ENCODE measurements around the gene LRMDA. TPM values are rescaled to one million over a fixed set of nuclear protein-coding genes. Genes with fewer than 3 reads are reported as not detected.
"Not testable (repeated sequence)": the region's sequence is repeated elsewhere in the genome, so short reads cannot be mapped to it uniquely, and the experiment has no call there.

The LRMDA gene
- total RNA-seq, 1 donor from 2014 or later, result 17.1 TPM

DNA sequence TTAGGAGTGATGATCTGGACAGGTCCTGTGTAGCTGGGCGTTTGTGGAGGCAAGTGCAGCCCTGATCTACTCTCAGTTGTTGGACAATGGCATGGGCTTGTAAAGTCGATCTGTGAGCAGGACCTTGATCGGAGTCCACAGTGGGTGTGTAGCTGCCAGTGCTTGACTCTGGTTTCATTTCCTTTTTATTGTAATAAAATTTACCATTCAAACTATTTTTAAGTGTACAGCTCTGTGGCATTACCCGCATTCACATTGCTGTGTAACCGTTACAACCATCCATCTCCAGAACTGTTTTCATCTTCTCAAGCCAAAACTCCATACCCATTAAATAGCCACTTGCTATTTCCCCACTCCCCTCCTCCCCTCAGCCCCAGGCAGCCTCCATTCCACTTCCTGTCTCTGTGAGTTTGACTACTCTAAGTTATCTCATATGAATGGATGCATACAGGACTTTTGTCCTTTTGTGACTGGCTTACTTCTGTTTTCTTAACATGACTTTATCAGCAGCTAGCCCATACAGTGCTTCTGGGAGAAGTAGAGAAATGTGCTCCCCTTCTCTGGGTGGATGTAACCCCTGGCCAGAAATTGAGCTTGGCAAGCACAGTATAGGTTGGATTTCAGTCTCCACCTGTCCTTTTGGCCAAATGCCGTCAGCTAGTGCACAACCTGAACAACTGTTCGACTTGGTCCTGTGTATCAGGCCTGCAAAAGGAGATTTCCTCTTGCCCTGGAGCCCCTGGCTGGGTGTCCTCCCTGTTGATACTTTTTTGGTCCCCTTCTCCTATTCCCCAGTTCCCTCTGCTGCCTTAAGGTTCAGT, 180.0 kb downstream of the LRMDA start:
- DNase-seq (ENCODE audit: low spot score), result no peak

DNA sequence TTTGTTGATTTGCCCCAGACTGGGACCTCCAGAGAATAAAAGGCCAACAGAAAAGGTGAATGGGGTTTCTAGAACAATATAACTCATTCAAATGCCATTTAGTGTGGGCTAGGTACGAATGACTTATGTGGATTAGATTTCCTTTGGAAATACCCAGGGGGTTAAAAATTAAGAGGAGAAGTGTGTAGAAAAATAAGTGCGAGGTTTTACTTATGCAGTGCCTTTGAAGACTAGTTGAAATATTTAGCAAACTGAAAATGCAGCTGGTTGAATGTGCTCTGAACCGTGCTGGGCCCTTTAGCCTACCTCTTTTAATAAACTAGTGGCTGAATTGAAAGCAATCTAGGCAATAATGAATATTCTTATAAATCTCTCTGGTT, 180.6 kb downstream of the LRMDA start:
- DNase-seq (ENCODE audit: low spot score), result no peak

DNA sequence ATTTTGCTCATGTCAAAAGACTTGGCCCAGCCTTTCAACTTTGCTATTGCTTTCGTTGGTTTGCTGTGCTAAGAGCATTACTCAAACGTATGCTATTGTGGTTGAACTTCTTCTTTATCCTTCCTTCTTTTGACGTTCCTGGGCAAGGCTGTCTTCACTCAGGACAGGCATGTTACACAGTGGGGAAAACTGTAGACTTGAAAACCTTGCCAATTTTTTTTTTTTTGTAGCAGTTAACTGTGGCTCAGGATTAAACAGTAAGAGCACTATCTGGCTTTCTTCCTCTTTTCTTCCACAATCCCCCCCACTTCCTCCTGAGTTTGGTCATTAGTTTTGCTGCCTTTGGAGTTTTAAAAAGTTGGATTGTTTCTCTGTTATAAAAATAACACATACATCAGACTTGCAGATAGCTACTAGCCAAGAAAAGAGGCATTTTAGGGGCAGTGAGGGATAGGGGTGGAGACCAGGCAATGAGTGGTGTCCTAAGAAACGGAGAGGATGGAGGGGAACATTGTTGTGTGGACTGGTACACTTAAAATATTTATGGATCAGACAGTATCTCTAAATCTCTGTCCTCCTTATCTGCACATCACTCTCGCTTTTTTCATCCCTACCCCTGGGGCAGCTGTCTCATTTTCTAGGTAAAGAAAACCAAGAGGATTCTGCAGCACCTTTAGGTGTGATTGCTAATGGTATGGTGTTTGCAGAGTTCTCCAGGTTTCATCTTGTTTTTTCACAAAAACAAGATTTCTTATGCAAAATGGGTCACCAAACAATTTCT, 181.7 kb downstream of the LRMDA start:
- DNase-seq (ENCODE audit: low spot score), result peak; percentile 27

DNA sequence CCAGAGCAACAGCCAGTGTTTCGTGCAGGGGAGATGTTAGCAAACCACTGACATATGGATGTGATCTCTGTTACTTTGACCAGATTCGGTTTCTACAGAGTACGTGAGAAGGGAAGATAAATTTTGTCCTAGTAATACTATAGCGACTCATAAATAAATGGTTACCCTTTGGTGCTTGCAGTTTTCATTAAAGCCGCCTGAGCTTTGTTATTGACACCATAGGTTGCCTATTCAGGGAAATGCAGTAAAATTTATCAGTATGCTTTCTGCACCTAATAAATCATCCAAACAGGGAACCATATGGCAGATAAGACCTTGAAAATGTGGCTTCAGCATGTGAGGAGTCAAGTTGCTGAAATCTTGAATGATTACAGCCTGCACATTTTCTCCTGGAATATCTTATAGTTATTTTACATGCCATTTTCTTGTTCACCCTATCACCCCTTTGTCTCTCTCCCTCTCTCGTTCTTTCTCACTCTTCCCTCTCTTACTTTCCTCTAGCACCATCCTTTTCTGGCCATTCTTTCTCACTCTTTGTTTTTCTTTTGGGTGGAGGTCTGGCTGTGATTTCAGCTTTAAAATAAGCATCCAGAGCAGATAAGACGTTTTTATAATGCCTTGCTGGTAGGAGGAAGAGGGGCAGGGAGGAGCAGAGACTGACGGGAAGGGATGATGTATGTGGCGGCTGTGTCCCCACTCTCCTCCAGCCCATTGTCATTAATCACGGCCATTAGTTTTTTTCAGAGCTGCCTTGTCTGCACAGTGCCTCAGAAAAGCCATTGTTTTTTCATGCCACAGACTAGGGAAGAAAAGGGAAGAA, 182.5 kb downstream of the LRMDA start:
- DNase-seq (ENCODE audit: low spot score), result no peak

DNA sequence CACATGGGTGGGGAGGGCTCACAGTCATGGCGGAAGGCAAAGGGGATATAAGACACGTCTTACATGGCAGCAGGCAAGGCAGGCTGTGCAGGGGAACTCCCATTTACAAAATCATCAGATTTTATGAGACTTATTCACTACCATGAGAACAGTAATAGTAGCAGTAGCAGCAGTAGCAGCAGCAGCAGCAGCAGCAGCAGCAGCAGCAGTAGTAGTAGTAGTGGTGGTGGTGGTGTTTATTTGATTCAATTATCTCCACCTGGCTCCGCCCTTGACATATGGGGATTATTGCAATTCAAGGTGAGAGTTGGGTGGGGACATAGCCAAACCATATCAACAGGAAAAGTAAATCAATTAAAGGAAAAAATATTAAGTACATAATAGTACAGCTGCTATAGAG, 184.7 kb downstream of the LRMDA start:
- DNase-seq (ENCODE audit: low spot score), result no peak

DNA sequence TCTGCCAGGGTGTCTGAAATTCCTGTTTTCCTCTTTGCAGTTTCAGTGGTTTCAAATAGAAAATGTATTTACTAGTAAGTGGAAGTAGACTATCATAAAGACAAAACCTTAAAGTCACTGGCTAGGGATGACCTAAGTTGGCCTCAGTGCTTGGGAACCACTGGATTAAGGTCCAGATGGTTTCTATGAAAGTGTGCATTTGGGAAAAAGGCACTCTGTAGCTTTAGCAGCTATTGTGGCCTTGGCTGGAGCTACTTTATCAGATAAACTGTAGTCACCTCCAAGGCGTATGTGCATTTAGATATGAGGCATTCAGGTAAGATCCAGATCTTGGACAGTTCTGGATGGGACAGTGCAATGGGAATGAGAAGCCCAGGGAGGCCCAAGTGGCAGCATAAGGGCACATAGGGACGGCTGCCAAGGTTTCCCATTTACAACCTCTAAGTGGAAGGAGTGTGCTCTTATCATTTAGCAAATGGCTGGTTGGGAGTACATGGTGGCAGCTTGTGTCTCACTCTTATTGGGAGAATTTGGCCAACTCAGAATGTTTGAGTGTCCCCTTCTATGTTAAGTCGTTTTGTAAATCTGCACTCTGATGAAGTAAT, 185.6 kb downstream of the LRMDA start:
- no peak for DNase-seq (ENCODE audit: low spot score)

DNA sequence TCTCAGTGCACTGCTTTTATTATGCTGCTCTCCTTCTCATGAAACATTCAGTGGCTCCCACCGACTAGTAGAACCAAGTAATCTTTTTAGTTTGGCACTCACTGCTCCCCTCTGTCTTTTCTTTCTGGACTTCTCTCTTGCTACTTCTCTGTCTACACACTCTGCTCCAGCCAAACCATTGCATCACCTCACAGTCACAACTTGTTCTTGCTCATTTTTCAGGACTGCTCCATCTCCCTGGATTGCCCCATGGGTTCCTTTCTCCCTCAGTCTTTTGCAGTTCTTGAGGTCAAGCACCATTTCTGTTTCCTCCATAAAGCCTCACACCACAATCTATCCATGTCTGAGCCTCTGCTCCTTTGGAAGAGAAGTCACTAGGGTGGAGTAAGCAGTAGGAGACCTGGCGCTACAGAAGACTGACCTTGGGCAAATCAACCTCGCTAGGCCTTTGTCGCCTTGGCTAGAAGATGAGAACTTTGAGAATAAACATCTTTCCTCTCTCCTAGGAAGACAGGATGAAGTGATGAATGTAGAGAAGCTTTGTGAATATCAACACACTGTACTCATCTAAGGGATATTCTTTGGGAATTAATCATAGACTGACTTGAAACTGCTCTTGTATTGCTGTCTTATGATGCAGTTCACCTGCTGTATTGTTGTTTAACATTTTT, 186.2 kb downstream of the LRMDA start:
- DNase-seq (ENCODE audit: low spot score), result no peak

DNA sequence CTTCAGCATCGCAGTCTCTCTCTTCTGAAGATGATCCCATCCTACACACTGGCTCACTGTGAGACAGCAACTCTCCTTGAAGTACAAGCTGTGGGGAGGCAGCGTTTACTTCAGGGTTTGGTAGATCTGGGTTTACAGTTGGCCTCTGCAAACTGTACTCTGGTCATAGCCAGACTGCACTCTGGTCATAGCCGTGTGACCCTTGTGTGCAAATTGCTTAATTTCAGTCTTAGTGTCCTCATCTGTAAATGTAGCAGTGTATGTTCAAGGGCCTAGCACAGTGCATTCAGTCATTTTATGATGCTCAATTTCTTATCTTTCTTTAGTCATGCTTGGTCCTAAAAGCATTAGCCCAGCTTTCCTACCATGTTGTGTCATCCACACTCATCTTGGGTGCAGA, 188.2 kb downstream of the LRMDA start:
- no peak for DNase-seq (ENCODE audit: low spot score)

DNA sequence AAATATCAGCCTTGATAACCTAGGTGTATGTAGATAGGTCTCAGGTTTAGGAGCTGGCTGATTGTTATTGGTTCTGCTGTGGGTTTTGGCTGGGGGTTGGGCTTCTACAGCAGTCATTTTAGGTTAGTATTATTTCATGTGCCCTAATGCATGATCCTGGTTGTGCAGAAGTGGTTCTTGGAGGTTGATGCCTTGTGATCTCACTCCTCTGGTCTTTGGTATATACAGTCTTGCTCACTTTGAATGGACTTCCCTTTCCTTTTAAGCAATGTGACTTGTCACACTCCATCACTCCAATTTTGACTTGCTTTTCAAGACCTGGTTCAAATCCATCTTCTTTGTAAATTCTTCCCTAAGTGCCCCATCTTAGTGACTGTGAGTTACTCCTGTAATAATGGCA, 188.9 kb downstream of the LRMDA start:
- no peak for DNase-seq (ENCODE audit: low spot score)

DNA sequence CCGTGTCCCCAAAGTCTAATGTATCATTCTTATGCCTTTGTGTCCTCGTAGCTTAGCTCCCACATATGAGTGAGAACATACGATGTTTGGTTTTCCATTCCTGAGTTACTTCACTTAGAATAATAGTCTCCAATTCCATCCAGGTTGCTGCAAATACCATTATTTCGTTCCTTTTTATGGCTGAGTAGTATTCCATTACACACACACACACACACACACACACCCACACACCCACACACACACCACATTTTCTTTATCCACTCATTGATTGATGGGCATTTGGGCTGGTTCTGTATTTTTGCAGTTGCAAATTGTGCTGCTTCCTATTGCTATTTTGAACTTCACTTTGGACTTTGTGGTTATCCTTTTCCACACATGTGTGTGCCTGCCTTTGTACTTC, 189.6 kb downstream of the LRMDA start:
- not testable (repeated sequence) for DNase-seq (ENCODE audit: low spot score)

DNA sequence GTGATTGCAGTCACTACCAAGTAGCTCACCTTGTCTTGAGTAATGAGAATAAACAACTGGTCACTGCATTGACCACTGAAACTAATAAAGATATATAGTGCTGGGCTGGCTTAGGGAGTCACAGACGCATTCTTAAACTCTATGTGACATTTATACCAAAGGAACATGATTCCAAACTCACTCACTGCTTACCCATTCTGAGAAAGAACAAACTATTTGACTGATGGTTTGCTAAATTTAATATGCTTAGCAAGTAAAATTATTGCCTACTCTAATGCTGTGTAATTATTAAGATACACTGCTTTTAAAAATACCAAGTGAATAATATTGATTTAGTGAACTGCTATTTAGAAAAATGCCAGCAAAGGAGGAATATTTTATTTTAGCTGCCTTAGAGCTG, 191.1 kb downstream of the LRMDA start:
- DNase-seq (ENCODE audit: low spot score), result no peak

DNA sequence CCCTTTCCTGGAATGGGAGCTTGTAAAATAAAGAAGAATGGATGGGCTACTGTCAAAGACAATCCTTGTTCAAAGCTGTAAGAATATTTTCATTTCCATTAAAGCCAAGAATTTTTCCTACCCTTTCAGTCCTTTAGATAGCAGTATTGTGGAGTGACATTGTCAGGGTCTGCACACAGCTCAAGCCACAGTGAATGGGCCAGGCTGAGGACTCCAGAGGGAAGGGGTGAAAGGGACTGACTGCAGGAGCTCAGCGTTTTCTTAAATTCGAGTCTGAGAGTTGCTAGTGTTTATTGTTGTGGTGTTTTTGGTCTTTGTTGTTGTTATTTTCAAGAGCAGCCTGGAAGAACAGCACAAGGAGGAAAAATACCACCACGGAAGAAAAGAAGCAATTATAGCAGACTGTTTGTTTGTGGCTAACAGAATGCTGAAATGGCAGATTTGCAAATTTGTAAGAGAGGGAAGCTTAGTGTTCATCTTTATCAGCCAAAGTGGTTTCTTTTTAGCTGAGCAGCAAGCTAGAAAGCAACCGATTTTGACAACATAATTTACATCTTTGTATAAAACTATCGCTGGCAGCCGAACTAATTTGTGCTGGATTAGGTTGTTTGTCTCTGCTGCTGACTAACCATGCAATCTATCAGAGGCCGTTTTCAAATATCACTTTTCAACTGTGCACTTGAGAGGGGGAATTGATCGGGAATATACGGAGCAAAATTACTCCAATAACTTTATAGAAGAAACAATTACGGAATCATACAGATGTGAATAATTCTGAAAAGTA, 192.1 kb downstream of the LRMDA start:
- DNase-seq (ENCODE audit: low spot score), result no peak

DNA sequence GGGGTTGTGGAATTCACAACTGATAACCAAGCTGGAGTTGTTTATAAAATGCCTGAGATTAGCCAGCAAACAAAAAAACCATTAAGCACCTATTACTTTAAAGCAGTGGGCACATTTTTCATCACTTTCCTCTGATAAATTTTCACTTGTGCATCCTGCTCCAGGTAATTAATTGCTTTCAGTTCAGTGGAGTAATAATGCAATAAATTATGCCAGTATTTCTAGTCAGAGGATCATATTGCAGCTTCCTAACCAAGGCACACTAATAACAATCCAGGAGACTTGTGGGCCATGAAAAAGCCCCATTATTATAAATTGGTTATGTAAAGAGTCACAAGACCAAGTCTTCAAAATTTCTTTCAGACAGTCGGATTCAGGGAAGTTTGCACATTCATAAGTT, 193.2 kb downstream of the LRMDA start:
- DNase-seq (ENCODE audit: low spot score), result no peak

DNA sequence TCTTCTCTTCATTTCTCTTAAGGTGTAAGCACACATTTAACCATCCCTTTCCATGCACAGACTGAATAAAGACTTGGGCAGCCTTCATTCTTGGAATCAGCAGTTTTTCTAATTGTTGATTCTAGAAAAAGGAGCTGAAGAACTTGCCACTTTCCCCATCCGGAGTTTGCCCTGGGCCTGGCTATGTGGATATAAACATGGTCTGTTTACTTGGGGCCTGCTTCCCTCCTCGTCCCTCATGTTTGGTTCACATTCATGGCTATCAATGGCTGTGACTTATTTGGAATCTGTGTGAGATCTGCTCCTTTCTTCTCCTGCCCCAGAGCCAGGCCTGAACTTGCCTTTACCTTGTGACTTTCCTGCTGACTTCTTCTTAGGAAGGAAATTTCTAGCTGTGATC, 199.3 kb downstream of the LRMDA start:
- DNase-seq (ENCODE audit: low spot score), result no peak

DNA sequence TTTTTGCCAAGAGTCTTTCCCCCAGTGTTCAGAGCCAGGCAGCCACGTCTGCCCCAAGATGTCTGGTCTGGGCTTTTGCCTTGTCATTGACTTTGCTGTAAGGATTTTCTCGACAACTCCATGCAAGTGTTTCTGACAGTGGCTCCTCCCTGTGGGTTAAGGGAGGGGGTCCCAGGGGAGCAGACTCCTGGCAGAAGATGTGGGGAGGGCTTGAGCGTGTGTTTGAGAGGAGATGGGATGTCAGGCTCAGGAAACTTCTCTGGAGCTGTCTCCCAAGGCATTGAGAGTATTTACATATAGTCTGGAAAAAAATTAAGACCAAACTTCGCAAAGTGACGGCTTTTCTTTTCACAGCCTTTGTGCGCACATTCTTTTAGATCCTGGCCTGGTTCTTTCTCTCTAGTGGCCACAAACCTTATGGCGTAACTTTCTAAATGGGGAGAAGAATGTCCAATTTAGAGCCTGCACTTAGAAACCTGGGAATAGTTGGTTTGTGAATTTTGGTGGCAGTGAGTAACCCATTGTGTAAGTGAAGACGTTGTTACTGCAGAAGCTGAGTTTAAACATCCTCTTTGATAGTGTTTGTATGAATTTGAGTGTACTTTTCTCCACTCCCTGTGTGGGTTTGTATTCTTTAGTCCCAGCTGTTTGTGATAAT, 201.5 kb downstream of the LRMDA start:
- DNase-seq (ENCODE audit: low spot score), result no peak

DNA sequence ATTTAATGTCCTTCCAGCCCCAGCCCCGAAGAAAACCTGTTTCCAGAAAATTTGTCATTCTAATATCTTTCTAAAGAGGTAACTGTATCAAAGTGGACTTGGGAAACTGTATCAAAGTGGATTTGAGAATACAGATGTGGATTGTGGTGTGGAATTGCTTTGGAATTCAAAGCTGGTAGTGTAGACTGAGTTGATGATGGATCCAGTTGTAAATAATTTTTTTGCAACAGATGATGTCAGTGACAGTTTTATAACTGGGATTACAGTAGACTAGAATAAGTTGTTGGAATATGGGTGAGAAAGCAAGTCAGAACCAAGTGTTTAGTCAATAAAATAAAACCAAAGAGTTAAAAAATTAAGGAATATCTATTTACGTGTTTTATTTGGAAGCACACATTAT, 202.1 kb downstream of the LRMDA start:
- no peak for DNase-seq (ENCODE audit: low spot score)

DNA sequence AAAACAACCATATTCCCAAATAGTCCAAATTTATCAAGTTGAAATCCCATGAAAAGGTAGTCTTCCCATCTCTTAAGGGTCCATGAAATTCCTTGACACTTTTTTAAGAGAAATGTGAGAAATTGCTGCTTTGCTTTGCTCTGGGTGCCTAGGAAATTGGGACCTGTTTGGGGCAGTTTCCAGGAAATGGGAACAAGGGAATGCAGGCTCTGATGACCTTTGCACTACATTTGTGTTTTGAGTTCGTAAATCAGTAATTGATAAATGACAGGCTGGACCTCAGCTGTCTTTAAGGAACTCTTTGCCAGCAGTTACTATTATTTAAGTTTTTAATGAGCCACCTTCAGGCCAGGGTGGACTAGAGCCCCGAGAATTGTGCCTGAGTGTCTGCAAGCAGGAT, 203.5 kb downstream of the LRMDA start:
- DNase-seq (ENCODE audit: low spot score), result no peak

DNA sequence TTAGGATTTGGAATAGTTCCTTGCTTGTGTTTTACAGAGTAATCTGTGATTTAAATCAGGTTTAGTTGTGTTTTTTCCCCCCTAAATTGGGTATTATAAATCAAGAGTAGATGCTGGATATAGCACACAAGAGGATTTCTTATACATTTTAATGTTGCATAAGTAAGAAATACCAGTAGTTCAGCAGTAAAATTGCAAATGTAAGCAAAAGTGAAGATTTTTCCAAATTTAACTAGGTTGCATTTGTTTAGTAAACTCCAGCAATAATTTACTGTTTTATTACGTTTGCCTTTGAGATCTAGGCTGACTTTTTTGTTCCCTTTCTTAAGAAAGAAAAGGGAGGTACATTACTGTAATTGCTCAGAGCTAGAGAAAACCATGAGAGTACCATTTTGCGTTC, 207.3 kb downstream of the LRMDA start:
- no peak for DNase-seq (ENCODE audit: low spot score)

DNA sequence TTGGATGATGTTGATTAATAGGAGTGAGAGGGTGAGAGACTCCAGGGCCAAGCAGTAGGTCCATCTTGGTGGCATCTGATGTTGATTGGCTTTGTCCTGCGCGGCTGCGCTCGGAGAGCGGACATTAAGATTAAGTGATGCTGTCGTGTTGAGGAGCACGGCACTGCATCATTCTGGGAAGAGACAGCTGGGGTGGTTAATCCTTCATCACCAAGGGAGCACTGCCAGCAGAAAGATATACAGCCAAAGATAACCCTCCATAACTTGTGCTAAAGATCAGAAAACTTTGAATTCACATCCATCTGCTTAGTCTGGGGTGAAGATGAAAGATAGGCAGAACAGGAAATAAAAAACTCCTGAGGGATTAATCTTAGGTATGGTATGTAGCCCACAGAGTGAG, 208.3 kb downstream of the LRMDA start:
- no peak for DNase-seq (ENCODE audit: low spot score)

DNA sequence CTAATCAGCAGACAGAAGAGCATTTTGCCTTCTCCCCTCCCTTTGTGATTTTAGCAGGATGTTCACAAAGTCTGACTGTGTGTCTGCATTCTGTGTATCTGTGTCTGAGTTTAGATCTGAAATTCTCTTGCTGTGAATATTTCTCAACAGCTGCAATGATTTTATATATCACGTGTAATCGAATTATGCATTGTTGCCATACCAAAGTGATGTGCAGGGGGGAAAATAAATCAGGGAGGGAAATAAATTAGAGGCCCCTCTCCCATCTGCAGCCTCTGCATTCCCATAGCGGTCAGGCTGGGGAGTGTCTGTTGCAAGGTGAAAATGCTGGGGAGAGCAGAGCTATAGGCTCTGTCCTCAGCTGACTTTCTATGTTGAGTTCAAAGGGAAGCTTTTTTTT, 209.0 kb downstream of the LRMDA start:
- no peak for DNase-seq (ENCODE audit: low spot score)

Data from mucosa of gallbladder (tissue), 1 donor.